IMR-90 (cell line): Measurements from ENCODE around the gene HNRNPA3. TPM values are rescaled to one million over a fixed set of nuclear protein-coding genes. Genes with fewer than 3 reads are reported as not detected.

Experiments used
- ATAC-seq: fragments of 200-7000 bp; cut with Tn5 transposase; 2 replicates; pipeline ENCODE4 v1.9.1; 2020; ENCODE audit warnings: low read depth, mild to moderate bottlenecking, moderate library complexity
- BruUV-seq: library from RNA; stranded (reverse); fragments of 400-500 nt; replicated peaks from 2 replicates; lab custom pipeline; 2021; lab: Mats Ljungman, UMichigan
- CTCF ChIA-PET: fragments of 300-600 bp; formaldehyde crosslinking; extraction: SDS; loops from one replicate; lab custom pipeline; 2021; ENCODE audit warnings: antibody characterized with exemption; lab: Yijun Ruan, JAX
- POLR2A ChIA-PET: fragments of 300-600 bp; sonication (Branson Sonifier 250); formaldehyde crosslinking; loops from one replicate; lab custom pipeline; 2022; ENCODE audit warnings: antibody characterized with exemption; ENCODE audit not compliant: unreplicated experiment; lab: Charles Lee
- DNase-seq: peaks from one replicate; pipeline ENCODE4 v3.0.0; 2013
- H2AFZ ChIP-seq: replicated peaks from 2 replicates; pipeline ENCODE3; 2013; ENCODE audit warnings: low read length, mild to moderate bottlenecking; ENCODE audit not compliant: poor library complexity
- H2AK5ac ChIP-seq: 2 replicates; pipeline ENCODE4 v1.6.1; 2013; ENCODE audit warnings: low read depth, low read length, inconsistent platforms
- H2AK9ac ChIP-seq: replicated peaks from 2 replicates; pipeline ENCODE3; 2013; ENCODE audit warnings: mild to moderate bottlenecking, low read depth, low read length, moderate library complexity; ENCODE audit not compliant: poor library complexity
- H2BK120ac ChIP-seq: 2 replicates; pipeline ENCODE4 v1.6.1; 2013; ENCODE audit warnings: low read depth, low read length, inconsistent platforms
- H2BK15ac ChIP-seq: 3 replicates; pipeline ENCODE4 v1.6.1; 2013; ENCODE audit warnings: low read depth, low read length, inconsistent platforms
- H2BK20ac ChIP-seq: 2 replicates; pipeline ENCODE4 v1.6.1; 2013; ENCODE audit warnings: low read depth, mild to moderate bottlenecking, inconsistent platforms, low read length, moderate library complexity
- H2BK5ac ChIP-seq: 2 replicates; pipeline ENCODE4 v1.6.1; 2013; ENCODE audit warnings: mild to moderate bottlenecking, low read depth, low read length, inconsistent platforms; ENCODE audit not compliant: poor library complexity, severe bottlenecking
- H3K14ac ChIP-seq: replicated peaks from 2 replicates; pipeline ENCODE4 v1.6.1; 2013; ENCODE audit warnings: low read depth, low read length, inconsistent platforms
- H3K18ac ChIP-seq: 2 replicates; pipeline ENCODE4 v1.6.1; 2013; ENCODE audit warnings: low read depth, low read length, control low read depth
- H3K23ac ChIP-seq: 2 replicates; pipeline ENCODE4 v1.6.1; 2013; ENCODE audit warnings: low read depth, low read length, inconsistent platforms
- H3K27ac ChIP-seq: 2 replicates; pipeline ENCODE4 v1.5.1; 2013; ENCODE audit warnings: mild to moderate bottlenecking, control low read depth, low read length; ENCODE audit not compliant: insufficient read depth
- H3K27me3 ChIP-seq: 2 replicates; pipeline ENCODE4 v1.6.1; 2013; ENCODE audit warnings: low read length; ENCODE audit not compliant: control insufficient read depth, insufficient read depth
- H3K36me3 ChIP-seq: 2 replicates; pipeline ENCODE4 v1.6.1; 2013; ENCODE audit warnings: low read length, mixed read lengths; ENCODE audit not compliant: control insufficient read depth, insufficient read depth
- H3K4ac ChIP-seq: 2 replicates; pipeline ENCODE4 v1.6.1; 2013; ENCODE audit warnings: low read depth, low read length, inconsistent platforms
- H3K4me1 ChIP-seq: 2 replicates; pipeline ENCODE4 v1.6.1; 2013; ENCODE audit warnings: low read length, mixed read lengths; ENCODE audit not compliant: control insufficient read depth, insufficient read depth
- H3K4me2 ChIP-seq: 2 replicates; pipeline ENCODE4 v1.6.1; 2013; ENCODE audit warnings: low read depth, mild to moderate bottlenecking, control low read depth, low read length, moderate library complexity
- H3K4me3 ChIP-seq: 2 replicates; pipeline ENCODE4 v1.5.1; 2013; ENCODE audit warnings: low read depth, mild to moderate bottlenecking, control low read depth, low read length, moderate library complexity; ENCODE audit not compliant: insufficient read depth
- H3K56ac ChIP-seq: 2 replicates; pipeline ENCODE4 v1.6.1; 2013; ENCODE audit warnings: low read length, inconsistent platforms; ENCODE audit not compliant: insufficient read depth; ENCODE audit errors: extremely low read depth
- H3K79me1 ChIP-seq, 2 experiments: 2 replicates each; pipeline ENCODE4 v1.6.1; 2013; ENCODE audit warnings: low read length in 2 of 2, inconsistent platforms in 1 of 2, low read depth in 1 of 2
- H3K9ac ChIP-seq: 2 replicates; pipeline ENCODE4 v1.6.1; 2013; ENCODE audit warnings: low read depth, low read length, control low read depth
- H3K9me1 ChIP-seq: 2 replicates; pipeline ENCODE4 v1.6.1; 2013; ENCODE audit warnings: low read length, inconsistent platforms; ENCODE audit not compliant: insufficient read depth
- H3K9me3 ChIP-seq: 2 replicates; pipeline ENCODE4 v1.6.1; 2013; ENCODE audit warnings: low read length; ENCODE audit not compliant: control insufficient read depth, insufficient read depth
- H4K20me1 ChIP-seq: 2 replicates; pipeline ENCODE4 v1.6.1; 2013; ENCODE audit warnings: low read length, inconsistent platforms; ENCODE audit not compliant: insufficient read depth
- H4K5ac ChIP-seq: 2 replicates; pipeline ENCODE4 v1.6.1; 2013; ENCODE audit warnings: mild to moderate bottlenecking, low read depth, low read length, control low read depth
- H4K8ac ChIP-seq, 2 experiments: 2 replicates each; pipeline ENCODE4 v1.6.1; 2013; ENCODE audit warnings: low read depth in 2 of 2, low read length in 2 of 2, control low read depth in 1 of 2, inconsistent platforms in 1 of 2
- H4K91ac ChIP-seq: 2 replicates; pipeline ENCODE4 v1.6.1; 2013; ENCODE audit warnings: low read depth, low read length, inconsistent platforms; ENCODE audit not compliant: insufficient read depth
- CEBPB ChIP-seq: IDR thresholded peaks from 2 replicates; pipeline ENCODE4 v1.6.1; 2012; ENCODE audit warnings: low read depth, low read length, improper control_type of control experiment
- CHD1 ChIP-seq: IDR thresholded peaks from 2 replicates; pipeline ENCODE4 v1.6.1; 2012; ENCODE audit warnings: low read depth, low read length, improper control_type of control experiment
- CTCF ChIP-seq: conservative IDR thresholded peaks from 2 replicates; pipeline ENCODE4 v1.5.1; 2012; ENCODE audit warnings: mild to moderate bottlenecking, low read depth, low read length, improper control_type of control experiment
- FOS ChIP-seq: fragments of 150-350 bp; IDR thresholded peaks from 2 replicates; pipeline ENCODE4 v1.6.1; 2016; ENCODE audit warnings: low read depth, low read length
- MAFK ChIP-seq: IDR thresholded peaks from 2 replicates; pipeline ENCODE4 v1.6.1; 2012; ENCODE audit warnings: low read depth, low read length, improper control_type of control experiment
- MAZ ChIP-seq: IDR thresholded peaks from 2 replicates; pipeline ENCODE4 v1.6.1; 2012; ENCODE audit warnings: low read depth, mild to moderate bottlenecking, low read length, improper control_type of control experiment, moderate library complexity, borderline replicate concordance
- NFE2L2 ChIP-seq: fragments of 150-350 bp; IDR thresholded peaks from 2 replicates; pipeline ENCODE4 v1.6.1; 2016; ENCODE audit warnings: low read depth, mild to moderate bottlenecking, low read length
- POLR2A ChIP-seq: IDR thresholded peaks from 2 replicates; pipeline ENCODE4 v1.6.1; 2012; ENCODE audit warnings: mild to moderate bottlenecking, low read depth, low read length
- RAD21 ChIP-seq: IDR thresholded peaks from 2 replicates; pipeline ENCODE4 v1.6.1; 2012; ENCODE audit warnings: low read length, improper control_type of control experiment
- RFX5 ChIP-seq: IDR thresholded peaks from 2 replicates; pipeline ENCODE4 v1.8.0; 2012; ENCODE audit warnings: low read depth, mild to moderate bottlenecking, low read length, moderate library complexity
- SMC3 ChIP-seq: fragments of 150-350 bp; IDR thresholded peaks from 2 replicates; pipeline ENCODE4 v1.6.1; 2016; ENCODE audit warnings: low read depth, mild to moderate bottlenecking, antibody characterized with exemption, low read length, moderate library complexity
- USF2 ChIP-seq: fragments of 150-350 bp; IDR thresholded peaks from 2 replicates; pipeline ENCODE4 v1.6.1; 2017; ENCODE audit warnings: mild to moderate bottlenecking, antibody characterized with exemption, low read length, low read depth
- WGBS, 2 experiments: methylation state at CpG; one replicate each; pipeline versions ENCODE4 v1.1.5 to v1.1.7; 2013; ENCODE audit warnings: missing lambda C conversion rate in 2 of 2; ENCODE audit not compliant: insufficient read length in 1 of 2; ENCODE audit errors: extremely low coverage in 2 of 2; 5-methylcytosine and 5-hydroxymethylcytosine counted together
- dilution Hi-C: fragments of 300-500 bp; cut with HindIII; formaldehyde crosslinking; loops from one replicate; pipeline ENCODE4 v1.14.3; 2018; ENCODE audit warnings: low sequenced_read_pairs; ENCODE audit not compliant: unreplicated experiment
- in situ Hi-C: fragments of 300-500 bp; cut with MboI; formaldehyde crosslinking; loops from 3 replicates; pipeline ENCODE4 v1.14.3; 2019; ENCODE audit warnings: low sequenced_read_pairs, inconsistent platforms, mixed read lengths
- intact Hi-C: fragments of 100-400 bp; cut with micrococcal nuclease; formaldehyde crosslinking; loops from 2 replicates; pipeline ENCODE4 v1.10.0; 2022
- polyA plus RNA-seq, 3 experiments: library from polyadenylated mRNA; depleted of rRNA; stranded (reverse); fragments of >200 nt; gene quantifications; 2 replicates each; pipeline ENCODE4 v1.2.3, GENCODE V29; 2012; ENCODE audit warnings: low replicate concordance in 1 of 3
- total RNA-seq: library from RNA; depleted of rRNA; stranded (reverse); fragments of >200 nt; gene quantifications from 2 replicates; pipeline ENCODE4 v1.2.3, GENCODE V29; 2012
- TF ChIP-seq, protein P1 (sequence below): fragments of 150-350 bp; IDR thresholded peaks from 2 replicates; pipeline ENCODE4 v1.6.1; 2016; ENCODE audit warnings: low read depth, mild to moderate bottlenecking, low read length, moderate library complexity, borderline replicate concordance

HNRNPA3 gene
- total and polyA plus RNA-seq, 2 of the 4 experiments (the other 2 are of a cell fraction): 18.6 to 111 TPM

DNA sequence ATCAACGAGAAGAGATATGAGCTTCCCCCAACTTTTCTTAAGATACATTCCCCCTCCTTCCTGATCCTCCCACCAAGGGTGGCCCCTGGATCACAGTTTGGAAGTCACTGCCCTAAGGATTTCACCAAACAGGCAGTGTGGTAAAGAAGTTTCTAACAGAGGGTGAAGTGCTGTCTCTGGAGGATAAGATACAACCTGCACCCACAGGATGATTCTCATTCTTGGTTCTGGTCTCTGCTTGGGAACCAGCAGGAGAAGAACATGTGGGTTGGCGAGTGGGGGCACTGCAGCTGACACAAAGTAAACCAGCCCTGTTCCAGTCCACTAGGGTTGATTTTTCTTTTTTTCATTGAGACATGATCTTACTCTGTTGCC is 42.6 kb downstream of the HNRNPA3 start:
- Histone ChIP-seq H3K9ac (no peak overlapping the region), H3K4me3 (no peak overlapping the region), H2AK9ac (no peak overlapping the region), H3K27me3 (no peaks in the 10 kb centered on the region), H2AK5ac (no peak overlapping the region), H2BK20ac (no peak overlapping the region), H3K4me1 (peaks cover 21% of the 10 kb centered on the region), H3K79me1 (peaks cover 0 to 50% of the 10 kb centered on the region in 2 experiments; a peak in 2 of 4 replicates), H2BK5ac (no peak overlapping the region), H3K14ac (peak overlapping the region; percentile 20), H3K9me1 (peaks cover 39% of the 10 kb centered on the region), H3K4me2 (peak overlapping the region; percentile 55), H3K4ac (peak overlapping the region; percentile 11; the same call in 1 of the 2 replicates), H3K23ac (peak overlapping the region; percentile 79), H4K8ac (no peak overlapping the region), H4K91ac (no peak overlapping the region), H3K56ac (no peak overlapping the region), H2BK120ac (no peak overlapping the region), H4K5ac (no peak overlapping the region), H3K27ac (no peak overlapping the region), H2AFZ (no peak overlapping the region), H4K20me1 (peaks cover 99% of the 10 kb centered on the region), H3K36me3 (peaks cover 35% of the 10 kb centered on the region), H3K18ac (no peak overlapping the region), H3K9me3 (no peaks in the 10 kb centered on the region; the same call in 1 of the 2 replicates), H2BK15ac (no peak overlapping the region)
- in situ Hi-C loops (no loop called here), dilution Hi-C loops (no loop called here), intact Hi-C loops (no loop called here)
- no TSS peak for BruUV-seq
- no peak for DNase-seq
- TF ChIP-seq MAZ (no peak), POLR2A (no peak), USF2 (no peak), RAD21 (no peak), CTCF (no peak), RFX5 (no peak), FOS (no peak), SMC3 (no peak), CEBPB (no peak), NFE2L2 (no peak), MAFK (no peak), CHD1 (no peak)
- TF ChIP-seq, protein P1, sequence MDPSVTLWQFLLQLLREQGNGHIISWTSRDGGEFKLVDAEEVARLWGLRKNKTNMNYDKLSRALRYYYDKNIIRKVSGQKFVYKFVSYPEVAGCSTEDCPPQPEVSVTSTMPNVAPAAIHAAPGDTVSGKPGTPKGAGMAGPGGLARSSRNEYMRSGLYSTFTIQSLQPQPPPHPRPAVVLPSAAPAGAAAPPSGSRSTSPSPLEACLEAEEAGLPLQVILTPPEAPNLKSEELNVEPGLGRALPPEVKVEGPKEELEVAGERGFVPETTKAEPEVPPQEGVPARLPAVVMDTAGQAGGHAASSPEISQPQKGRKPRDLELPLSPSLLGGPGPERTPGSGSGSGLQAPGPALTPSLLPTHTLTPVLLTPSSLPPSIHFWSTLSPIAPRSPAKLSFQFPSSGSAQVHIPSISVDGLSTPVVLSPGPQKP: no peak
- no CpG with 5 or more reads among the region's 2 CpGs for WGBS, 2 experiments
- ChIA-PET CTCF (interaction anchor here (0.7 kb wide), 2 partner anchors 85 to 90 kb away, joined by 3 read pairs; no protein-coding TSS in a partner anchor), POLR2A (interaction anchor here (0.9 to 1.2 kb wide), 2 partner anchors 8 to 10 kb away, joined by 3 read pairs; no protein-coding TSS in a partner anchor)
- no peak for ATAC-seq
